WERI-Rb-1 (cell line): Measurements from ENCODE around the gene RAD52.

Source experiments
- DNase-seq: peaks from one replicate; pipeline ENCODE4 v3.0.0-alpha.2; 2020
- H3K27ac ChIP-seq: fragments of 250-450 bp; sonication (Bioruptor Pico); 2 replicates; pipeline ENCODE4 v1.5.1; 2020; ENCODE audit warnings: mild to moderate bottlenecking, moderate library complexity
- H3K27me3 ChIP-seq: fragments of 250-450 bp; sonication (Bioruptor Pico); 2 replicates; pipeline ENCODE4 v1.5.1; 2021; ENCODE audit warnings: mild to moderate bottlenecking, low read depth, moderate library complexity; ENCODE audit not compliant: insufficient read depth, severe bottlenecking
- H3K36me3 ChIP-seq: fragments of 250-450 bp; sonication (Bioruptor Pico); 2 replicates; pipeline ENCODE4 v1.5.1; 2020; ENCODE audit warnings: mild to moderate bottlenecking, moderate library complexity
- H3K4me3 ChIP-seq: 2 replicates; pipeline ENCODE4 v1.5.1; 2011; ENCODE audit warnings: low read depth, mild to moderate bottlenecking, control low read depth, low read length
- H3K9me3 ChIP-seq: fragments of 250-450 bp; sonication (Bioruptor Pico); 2 replicates; pipeline ENCODE4 v1.5.1; 2021; ENCODE audit warnings: mild to moderate bottlenecking, moderate library complexity; ENCODE audit not compliant: severe bottlenecking
- CTCF ChIP-seq: IDR thresholded peaks from 2 replicates; pipeline ENCODE4 v1.5.1; 2011; ENCODE audit warnings: low read depth, mild to moderate bottlenecking, control low read depth, inconsistent platforms, low read length

RAD52 gene

GRCh38 chr12:931591-931990 lies 17.9 kb downstream of the RAD52 start:
- Histone ChIP-seq H3K9me3 (no peaks in the 10 kb centered on the region), H3K27me3 (no peaks in the 10 kb centered on the region), H3K27ac (no peak overlapping the region), H3K36me3 (peaks cover 38% of the 10 kb centered on the region), H3K4me3 (no peak overlapping the region)
- no peak for TF ChIP-seq CTCF
- no peak for DNase-seq

- Histone ChIP-seq H3K36me3 (peaks cover 41% of the 10 kb centered on the region), H3K4me3 (no peak overlapping the region), H3K27me3 (no peaks in the 10 kb centered on the region), H3K27ac (no peak overlapping the region), H3K9me3 (no peaks in the 10 kb centered on the region)
- DNase-seq, result no peak
- no peak for TF ChIP-seq CTCF
Observed at GRCh38 chr12:931060-931459, 18.4 kb downstream of the RAD52 start.

- no peak for TF ChIP-seq CTCF
- H3K9me3 ChIP-seq, result no peaks in the 10 kb centered on the region
- DNase-seq, result no peak
- no peak overlapping the region for H3K4me3 ChIP-seq
- no peak overlapping the region for H3K27ac ChIP-seq
- H3K36me3 ChIP-seq, result peaks cover 72% of the 10 kb centered on the region
- H3K27me3 ChIP-seq, result no peaks in the 10 kb centered on the region
Observed at GRCh38 chr12:926641-927040, 22.9 kb downstream of the RAD52 start.

GRCh38 chr12:922285-922684 lies 27.2 kb downstream of the RAD52 start:
- TF ChIP-seq CTCF, result no peak
- H3K4me3 ChIP-seq, result no peak overlapping the region
- no peak for DNase-seq
- H3K27me3 ChIP-seq, result no peaks in the 10 kb centered on the region
- no peaks in the 10 kb centered on the region for H3K9me3 ChIP-seq
- no peak overlapping the region for H3K27ac ChIP-seq
- H3K36me3 ChIP-seq, result peaks cover 62% of the 10 kb centered on the region

- peaks cover 62% of the 10 kb centered on the region for H3K36me3 ChIP-seq
- H3K27me3 ChIP-seq, result no peaks in the 10 kb centered on the region
- H3K9me3 ChIP-seq, result no peaks in the 10 kb centered on the region
- DNase-seq, result no peak
- no peak overlapping the region for H3K4me3 ChIP-seq
- no peak for TF ChIP-seq CTCF
- no peak overlapping the region for H3K27ac ChIP-seq
Observed at GRCh38 chr12:920676-921075, 28.8 kb downstream of the RAD52 start.

- no peaks in the 10 kb centered on the region for H3K9me3 ChIP-seq
- no peak overlapping the region for H3K4me3 ChIP-seq
- H3K36me3 ChIP-seq, result peaks cover 69% of the 10 kb centered on the region
- DNase-seq, result no peak
- TF ChIP-seq CTCF, result no peak
- H3K27me3 ChIP-seq, result no peaks in the 10 kb centered on the region
- H3K27ac ChIP-seq, result no peak overlapping the region
Observed at GRCh38 chr12:916712-917445, 32.6 kb downstream of the RAD52 start.
